GM21423 (cell line): Measurements from ENCODE around the gene GBF1.

Source experiments
- ATAC-seq: cut with Tn5 transposase; IDR thresholded peaks from one replicate; pipeline ENCODE4 v1.9.1; 2021; ENCODE audit warnings: mild to moderate bottlenecking, moderate library complexity; ENCODE audit not compliant: unreplicated experiment

Gene GBF1

DNA sequence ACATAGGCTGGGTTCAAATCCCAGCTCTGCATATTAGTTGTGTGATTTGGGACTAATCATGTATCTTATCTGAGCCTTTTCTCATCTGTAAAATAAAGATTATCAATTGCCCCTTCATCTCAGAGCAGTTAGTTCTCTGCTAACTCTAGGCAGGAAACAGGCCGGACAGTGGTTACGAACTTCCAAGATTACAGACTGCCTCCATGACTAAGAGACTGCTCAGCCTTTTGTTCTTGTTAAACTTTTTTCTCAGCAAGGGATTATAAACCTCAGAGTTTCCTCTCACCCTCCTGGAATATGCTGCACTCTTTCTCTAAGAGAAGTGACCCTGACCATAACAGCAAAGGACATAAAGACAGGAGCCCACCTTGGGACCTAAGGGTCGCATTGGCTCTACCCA, 97.6 kb downstream of the GBF1 start:
- no peak for ATAC-seq

DNA sequence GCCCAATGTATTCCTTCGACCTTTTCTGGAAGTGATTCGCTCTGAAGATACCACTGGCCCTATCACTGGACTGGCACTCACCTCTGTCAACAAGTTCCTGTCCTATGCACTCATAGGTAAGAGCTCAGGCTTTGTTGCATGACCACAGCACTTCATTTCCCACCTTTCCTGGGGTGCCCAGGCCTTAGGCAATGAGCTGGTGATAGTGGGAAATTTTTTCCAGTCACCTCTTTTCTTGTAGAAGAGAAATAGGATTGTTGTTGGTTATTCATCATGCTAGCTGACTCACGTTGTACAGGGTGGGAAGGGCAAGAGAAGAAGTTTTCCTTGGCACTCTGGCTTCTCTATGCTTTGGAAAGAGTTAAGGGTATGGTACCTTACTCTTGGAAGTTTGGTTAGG, 98.7 kb downstream of the GBF1 start:
- ATAC-seq, result no peak

DNA sequence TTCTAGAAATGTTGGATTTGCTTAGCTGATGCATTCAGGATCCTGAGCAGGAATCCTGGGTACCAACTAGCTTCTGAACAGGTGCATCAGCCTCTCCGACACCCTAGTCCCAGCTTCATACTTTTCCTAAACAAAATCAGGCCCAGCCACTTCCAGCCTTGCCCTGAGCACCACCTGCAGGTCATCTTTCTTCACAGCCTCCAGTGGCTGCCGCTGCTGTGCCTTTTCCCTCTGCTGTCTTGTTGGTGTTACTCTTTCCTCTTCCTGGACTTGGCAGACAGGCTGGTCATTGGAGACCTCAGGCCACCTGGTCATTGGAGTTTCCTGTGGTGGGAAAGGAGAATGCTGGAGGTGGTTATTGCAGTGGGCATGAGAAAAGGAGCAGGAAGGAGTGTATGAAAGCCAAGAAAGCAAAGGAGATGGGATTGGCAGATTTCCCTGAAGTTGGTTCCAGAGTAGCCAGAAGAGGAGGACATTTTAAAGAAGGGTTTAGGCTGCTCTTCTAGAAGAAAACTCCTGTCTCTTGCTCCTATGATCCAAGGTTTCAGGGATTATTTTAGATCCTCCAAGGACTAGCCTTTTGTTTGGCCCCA, 102.0 kb downstream of the GBF1 start:
- no peak for ATAC-seq

DNA sequence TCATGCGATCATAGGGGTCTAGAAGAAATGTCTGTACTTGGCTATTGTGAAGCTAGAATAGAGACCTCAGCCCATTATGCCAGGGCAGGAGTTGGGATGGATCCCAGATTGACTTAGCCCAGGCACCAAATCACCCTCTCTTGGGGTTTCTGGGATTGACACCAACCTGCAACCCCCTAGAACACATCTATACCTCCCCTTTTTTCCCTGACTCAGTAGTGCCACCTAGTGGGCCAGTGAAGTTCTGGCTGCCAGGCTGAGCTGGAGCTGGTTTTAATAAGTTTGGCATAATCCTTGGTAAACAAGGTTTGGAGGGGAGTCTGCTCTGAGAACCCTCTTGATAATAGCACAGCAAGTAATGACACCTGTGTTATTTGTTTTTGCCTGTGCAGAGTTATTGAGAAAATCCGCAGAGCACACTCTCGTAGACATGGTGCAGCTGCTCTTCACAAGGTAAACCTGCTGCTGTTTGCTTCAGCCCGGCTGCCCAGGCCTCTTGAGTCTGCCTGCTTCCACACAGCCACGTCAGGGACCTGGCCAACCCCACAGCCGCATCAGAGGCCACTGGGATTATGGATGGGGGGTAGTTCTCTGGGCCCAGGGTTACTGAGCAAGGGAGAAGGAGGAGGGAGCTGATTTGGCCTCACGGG, 106.9 kb downstream of the GBF1 start:
- ATAC-seq, result no peak

DNA sequence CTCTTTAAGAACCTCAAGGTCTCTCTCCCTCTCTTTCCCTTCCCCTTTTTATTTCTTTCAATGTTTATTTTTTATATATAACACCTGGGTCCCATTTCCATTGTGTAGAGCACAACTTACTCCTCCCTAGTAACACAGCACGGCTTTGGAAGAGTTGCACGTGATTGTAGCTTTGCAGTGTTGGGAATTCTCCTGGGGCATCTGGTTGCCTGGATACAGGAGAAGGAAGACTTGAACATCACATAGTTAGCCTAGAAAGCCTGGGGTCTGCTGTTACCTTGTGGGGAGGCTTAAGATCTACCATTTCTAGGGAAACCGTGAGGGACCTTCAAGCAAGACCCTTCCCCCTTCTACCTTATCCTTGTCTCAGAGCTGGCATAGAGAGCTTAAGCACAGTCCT, 109.1 kb downstream of the GBF1 start:
- ATAC-seq, result no peak

DNA sequence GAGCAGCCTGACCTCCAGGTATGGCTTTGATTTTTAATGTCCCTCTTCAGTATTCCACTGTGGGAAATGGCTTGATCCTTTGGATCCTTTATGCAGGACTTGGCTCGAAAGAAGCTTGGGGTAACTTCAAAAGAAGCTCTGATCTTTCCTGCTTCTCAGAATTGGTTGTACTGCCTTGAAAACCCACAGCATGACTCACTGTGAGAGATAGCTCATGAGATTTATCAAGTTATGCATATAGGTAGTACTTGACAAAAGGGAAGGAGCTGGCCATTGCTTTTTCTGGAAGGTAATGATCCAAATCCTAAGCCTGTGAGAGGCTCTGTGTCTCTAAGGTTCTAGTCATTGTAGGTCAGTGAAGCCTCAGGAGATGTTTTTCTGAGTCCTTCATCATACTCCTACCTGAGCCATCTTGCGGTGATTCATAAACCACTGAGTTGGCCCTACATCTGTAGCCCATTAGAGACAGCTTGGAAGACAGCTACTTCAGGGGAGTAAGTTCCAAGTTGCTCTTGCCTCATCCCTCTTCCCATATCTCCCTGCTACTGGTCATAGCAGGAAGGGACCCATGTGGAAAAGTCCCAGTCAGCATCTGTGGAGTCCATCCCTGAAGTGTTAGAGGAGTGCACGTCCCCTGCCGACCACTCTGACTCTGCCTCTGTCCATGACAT, 113.5 kb downstream of the GBF1 start:
- ATAC-seq, result no peak

DNA sequence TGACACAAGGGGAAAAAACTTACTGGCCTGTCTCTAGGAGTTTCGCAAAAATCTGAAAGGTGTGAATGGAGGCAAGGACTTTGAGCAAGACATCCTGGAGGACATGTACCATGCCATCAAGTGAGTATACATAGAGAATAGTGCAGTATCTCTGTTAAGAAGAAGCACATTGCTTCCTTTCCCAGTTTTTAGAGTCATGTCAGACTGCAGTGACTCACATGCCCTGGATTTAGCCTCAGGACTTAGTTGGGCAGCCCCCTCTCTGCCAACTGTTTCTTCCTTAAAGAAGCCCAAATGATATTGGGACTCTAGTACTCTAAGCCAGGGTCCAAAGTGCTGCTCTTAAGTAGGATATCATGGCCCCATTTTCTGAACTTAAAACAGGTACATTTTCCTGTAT, 122.1 kb downstream of the GBF1 start:
- ATAC-seq, result no peak

DNA sequence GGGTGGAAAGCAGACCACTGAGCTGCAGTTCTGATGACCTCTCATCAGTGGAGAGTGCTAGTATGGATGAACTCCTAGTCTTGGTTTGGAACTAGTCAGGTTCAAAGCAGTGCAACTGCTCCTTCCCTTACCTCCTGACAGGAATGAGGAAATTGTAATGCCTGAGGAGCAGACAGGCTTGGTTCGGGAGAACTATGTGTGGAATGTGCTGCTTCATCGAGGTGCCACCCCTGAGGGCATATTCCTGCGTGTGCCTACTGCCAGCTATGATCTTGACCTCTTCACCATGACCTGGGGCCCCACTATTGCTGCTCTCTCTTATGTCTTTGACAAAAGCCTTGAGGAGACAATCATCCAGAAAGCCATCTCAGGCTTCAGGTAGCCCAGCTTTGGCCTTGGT, 122.7 kb downstream of the GBF1 start:
- ATAC-seq, result no peak

DNA sequence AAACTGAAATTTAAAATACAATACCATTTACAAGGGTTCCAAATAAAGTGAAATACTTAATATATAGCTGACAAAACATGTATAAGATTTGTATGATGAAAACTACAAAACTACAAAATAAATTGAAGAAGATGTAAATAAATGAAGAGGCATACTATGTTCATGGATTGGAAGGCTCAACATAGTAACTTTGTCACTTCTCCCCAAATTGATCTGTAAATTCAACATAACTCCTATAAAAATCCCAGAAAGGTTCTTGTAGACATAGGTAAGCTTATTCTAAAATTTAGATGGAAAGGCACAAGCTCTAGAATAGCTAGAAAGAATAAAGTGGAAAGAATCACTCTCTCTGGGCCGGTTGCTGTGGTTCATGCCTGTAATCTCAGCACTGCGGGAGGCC, 126.0 kb downstream of the GBF1 start:
- no peak for ATAC-seq

DNA sequence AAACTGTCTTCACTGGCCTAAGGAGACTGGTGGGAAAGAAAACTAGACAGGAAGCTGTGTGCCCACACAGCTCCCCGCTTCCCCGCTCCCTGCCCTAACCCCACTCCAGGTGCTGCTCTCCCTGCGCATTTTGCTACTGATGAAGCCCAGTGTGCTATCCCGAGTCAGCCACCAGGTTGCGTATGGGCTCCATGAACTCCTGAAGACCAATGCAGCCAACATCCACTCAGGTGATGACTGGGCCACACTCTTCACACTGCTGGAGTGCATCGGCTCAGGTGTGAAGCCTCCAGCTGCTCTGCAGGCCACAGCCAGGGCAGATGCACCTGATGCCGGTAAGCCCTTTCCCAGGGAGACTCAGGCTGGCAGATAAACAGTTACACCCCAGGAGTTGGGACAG, 129.9 kb downstream of the GBF1 start:
- no peak for ATAC-seq

DNA sequence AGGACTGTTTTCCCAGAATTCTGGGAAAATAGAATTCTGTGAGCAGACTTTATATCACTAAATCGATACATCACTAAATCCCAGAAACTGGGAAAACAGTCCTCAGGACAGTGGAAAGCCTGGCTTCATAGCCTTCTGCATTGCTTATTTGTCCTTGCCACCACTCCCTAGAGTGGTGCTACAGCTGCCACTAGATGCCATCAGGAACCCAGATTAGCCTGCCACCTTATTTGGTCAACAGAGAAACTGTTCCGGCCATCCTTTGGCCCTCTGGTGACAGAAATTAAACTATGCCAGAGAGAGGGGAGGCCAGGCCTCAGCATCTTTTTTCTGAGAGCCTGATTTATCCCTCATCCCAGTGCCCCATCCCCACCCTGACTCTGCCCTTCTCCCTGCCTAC, 130.5 kb downstream of the GBF1 start:
- ATAC-seq, result no peak

DNA sequence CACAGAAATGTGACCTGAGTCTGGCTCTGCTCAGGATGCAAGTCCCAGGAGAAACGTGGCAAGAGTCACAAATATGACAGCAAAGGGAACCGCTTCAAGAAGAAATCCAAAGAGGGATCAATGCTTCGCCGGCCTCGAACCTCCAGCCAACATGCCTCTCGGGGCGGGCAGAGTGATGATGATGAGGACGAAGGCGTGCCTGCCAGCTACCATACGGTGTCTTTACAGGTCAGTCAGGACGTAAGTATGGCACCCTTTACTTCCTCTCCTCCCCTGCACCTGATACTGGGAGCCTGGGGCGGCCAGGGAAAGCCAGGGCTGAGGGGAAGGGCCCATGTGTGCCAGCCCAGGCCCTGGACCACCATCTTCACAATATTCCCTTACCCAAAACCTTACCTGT, 131.6 kb downstream of the GBF1 start:
- no peak for ATAC-seq

DNA sequence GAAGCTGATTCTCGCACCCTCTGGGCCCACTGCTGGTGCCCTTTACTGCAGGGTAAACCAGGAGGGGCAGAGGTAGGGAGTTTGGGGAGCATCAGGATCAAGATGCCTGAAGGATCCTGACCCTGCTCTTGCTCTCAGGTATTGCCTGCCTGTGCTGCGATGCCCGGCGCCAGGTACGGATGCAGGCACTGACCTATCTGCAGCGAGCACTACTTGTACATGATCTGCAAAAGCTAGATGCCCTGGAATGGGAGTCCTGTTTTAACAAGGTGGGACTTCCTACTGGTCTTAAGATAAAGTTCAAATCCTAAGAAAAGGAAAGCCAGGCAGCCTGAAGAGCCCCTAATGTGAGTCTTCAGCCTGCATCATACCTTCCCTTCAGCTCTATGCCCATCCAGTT, 134.1 kb downstream of the GBF1 start:
- ATAC-seq, result no peak

DNA sequence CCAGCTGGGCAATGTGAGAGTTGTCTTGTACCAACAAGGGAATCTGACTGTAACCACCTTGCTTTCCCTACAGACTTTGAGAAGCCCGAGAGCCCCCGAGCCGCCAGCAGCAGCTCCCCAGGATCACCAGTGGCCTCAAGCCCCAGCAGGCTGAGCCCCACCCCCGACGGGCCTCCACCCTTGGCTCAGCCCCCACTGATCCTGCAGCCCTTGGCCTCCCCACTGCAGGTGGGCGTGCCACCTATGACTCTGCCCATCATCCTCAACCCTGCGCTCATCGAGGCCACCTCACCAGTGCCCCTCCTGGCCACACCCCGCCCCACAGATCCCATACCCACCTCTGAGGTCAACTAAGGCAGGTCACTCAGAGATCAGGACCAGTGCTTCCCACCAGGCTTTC, 136.7 kb downstream of the GBF1 start:
- no peak for ATAC-seq

DNA sequence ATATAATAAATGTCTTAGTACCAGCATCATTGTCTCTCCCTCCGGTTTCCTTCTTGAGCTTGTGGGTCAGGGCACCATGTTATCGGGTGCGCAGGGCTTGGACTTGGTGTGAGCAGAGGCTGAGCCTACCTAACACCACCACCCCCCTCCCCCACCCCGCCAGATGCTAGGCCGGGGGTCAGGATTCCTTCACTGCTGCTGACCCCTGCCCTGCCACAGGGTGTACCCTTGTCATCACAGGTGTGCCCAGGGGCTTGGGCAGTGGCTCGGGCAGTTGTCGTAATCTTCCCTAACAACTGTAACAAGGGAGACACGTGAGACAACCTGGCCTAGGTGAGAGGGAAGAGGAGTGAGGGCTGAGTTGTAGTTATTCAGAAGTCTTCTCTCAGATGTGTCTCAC, 137.5 kb downstream of the GBF1 start:
- no peak for ATAC-seq

DNA sequence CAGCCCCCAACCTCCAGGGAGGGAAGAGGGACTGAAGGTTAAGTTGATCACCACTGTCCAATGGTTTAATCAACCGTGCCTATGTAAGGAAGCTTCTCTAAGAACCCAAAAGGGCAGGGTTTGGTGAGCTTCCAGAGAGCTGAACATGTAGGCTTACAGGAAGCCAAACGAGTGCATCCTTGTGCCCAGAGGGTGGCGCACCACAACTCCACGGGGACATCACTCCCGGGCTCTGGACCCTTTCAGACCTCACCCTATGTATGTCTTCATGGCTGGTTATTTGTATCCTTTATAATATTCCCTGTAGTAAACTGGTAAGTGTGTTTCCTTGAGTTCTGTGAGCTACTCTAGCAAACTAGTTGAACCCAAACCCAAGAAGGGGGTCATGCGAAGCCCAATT, 138.7 kb downstream of the GBF1 start:
- no peak for ATAC-seq

DNA sequence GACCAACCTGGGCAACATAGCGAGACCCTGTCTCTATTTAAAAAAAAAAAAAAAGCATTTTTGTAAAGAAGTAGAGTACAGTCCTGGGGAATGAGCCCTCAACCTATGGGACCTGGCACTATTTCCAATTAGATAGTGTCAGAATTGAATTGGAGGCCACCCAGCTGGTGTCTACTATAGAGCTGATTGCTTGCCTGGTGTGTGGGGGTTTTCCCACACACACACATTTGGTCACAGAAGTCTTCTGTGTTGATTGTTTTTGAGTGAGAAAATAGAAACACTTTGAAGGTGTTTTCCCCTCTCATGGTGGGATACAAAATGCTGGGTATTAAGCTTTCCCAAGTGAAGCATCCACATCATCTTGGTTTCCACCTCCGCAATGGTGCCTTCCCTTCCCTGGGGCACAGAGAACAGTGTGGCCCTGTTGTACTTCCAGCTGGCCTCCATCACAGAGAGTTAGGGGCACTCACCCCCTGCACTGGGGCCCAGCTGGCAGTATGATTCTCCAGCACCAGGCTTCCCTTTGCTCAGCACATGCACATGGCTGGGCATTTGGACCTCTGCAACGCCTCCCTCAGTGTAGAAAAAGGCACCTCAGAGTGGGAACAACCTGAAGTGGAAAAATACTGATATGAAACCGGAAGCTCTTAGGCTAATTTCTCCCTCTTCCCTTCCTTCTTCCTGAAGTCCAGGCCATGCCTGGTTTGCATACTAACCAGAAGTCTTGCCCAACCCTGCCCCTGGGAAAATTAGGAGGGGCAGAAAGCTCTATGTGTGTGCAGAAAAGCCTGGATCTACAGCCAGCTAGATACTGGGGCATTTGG, 139.5 kb downstream of the GBF1 start:
- ATAC-seq, result no peak

DNA sequence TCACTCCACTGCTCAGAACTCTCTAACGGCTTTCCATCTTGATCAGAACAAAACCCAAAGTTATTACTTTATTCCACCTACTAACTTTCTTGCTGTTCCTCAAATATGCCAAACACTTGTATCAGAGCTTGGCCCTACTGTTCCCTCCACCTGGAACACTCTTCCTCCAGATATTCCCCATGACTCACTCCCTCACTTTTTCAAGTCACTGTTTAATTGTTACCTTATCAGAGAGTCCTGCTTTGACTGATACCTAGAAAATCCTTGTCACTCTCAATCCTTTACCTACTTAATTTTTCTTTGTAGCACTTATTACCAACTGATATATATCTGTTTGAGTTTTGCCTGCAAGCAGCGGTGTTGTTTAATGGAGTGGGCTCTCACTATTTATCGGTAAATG, 144.6 kb downstream of the GBF1 start:
- ATAC-seq, result no peak

DNA sequence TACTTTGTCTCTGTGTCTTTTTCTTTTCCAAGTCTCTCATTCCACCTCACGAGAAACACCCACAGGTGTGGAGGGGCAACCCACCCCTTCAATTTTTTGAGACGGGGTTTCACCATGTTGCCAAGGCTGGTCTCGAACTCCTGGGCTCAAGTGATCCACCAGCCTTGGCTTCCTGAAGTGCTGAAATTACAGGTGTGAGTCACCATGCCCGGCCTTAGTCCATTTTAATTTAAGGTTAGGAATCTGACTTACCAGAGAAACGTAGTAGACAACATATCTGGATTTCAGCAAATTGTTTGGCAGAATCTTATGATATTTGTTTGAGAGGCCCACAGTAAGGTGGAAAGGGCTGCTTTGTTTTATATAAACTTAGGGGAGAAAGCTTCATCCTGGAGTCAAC, 147.0 kb downstream of the GBF1 start:
- ATAC-seq, result no peak

DNA sequence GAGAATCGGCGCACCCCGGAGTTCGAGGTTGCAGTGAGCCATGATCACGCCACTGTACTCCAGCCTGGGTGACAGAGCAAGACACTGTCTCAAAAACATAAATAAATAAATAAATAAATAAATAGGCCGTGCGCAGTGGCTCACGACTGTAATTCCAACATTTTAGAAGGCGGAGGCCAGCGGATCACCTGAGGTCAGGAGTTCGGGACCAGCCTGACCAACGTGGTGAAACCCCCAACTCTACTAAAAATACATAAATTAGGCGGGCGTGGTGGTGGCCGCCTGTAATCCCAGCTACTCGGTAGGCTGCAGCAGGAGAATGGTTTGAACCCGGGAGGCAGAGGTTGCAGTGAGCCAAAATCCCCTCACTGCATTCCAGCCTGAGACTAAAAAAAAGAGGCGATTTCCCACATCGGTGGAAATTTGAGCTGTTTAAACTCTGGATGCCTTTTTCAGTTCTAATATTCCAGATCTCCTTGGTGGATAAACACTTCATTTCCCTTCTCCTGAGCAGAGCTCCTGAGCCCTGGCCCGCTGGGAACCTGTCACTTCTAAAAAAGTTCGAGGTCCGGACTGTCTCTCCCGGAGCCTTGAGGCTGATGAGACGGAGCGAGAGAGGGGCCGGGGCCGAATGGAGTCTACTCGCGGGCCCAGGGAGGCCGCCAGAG, 148.2 kb downstream of the GBF1 start:
- no peak for ATAC-seq

DNA sequence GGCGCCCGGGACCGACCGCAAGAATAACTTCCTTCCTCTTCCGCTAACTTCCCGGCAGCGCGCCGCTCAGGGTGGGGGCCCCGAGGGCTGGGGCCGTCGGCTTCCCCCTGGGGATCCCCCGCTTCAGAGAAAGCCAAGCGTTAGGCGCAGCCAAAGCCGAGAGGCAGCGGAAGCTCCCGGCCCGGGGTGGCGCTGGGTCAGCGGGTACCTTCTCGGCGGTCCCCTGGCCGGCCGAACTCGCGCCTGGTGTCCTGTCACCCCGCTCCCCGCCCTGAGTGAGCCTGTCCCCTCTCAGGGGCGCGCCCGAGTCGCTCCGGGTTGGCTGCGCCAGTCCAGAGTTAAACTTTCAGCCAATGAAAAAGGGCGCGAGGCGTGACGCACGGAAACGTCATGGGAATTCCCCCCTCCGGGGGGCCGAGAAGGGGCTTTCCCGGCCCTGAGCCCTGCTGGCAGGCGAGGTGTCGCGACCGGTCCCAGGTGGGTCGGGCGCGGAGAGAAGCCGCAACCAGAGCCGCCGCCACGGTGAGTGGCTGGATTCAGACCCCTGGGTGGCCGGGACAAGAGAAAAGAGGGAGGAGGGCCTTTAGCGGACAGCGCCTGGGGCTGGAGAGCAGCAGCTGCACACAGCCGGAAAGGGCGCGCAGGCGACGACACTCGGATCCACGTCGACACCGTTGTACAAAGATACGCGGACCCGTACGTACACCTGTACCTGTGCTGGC, 148.9 kb downstream of the GBF1 start:
- ATAC-seq, result peak; percentile 79
